OCI-LY7 (cell line): ENCODE measurements around the gene TMEM114.

ENCODE experiments used
- CTCF ChIP-seq: fragments of 200-600 bp; sonication (generic); conservative IDR thresholded peaks from 2 replicates; pipeline ENCODE4 v1.5.1; 2014; ENCODE audit warnings: mild to moderate bottlenecking, antibody characterized with exemption, low read length, moderate library complexity, mixed read lengths
- EZH2phosphoT487 ChIP-seq: fragments of 200-600 bp; sonication (generic); IDR thresholded peaks from 2 replicates; pipeline ENCODE4 v1.6.1; 2018; ENCODE audit warnings: low read depth, borderline replicate concordance, mild to moderate bottlenecking, mixed run types, antibody characterized with exemption, low read length, moderate library complexity, mixed read lengths

GRCh38 chr16:8555400-8555799, 34.9 kb downstream of the TMEM114 start:
- no peak for TF ChIP-seq CTCF
- TF ChIP-seq EZH2phosphoT487, result no peak
